ENCODE results near the gene PNKD. TPM values are rescaled to one million over a fixed set of nuclear protein-coding genes. Genes with fewer than 3 reads are reported as not detected.

Gene PNKD
- total RNA-seq, 2 experiments from 2014 or later, result 66.3 to 74.5 TPM

DNA sequence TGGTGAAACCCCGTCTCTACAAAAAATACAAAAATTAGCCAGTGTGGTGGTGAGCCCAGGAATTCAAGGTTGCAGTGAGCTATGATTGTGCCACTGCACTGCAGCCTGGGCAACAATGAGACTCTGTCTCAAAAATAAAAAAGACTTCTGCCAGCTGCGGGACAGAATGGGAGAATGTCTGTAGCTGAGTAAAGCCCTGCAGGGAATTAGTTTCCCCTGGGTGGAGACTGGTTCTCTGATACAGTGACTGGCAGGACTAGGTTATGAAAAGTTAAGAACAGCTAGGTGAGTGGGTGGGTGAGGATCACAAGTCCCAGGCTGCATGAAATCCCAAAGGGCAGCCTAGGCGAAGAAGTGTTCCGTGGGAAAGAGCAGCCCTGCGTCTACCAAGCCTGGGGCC lies 72.5 kb downstream of the PNKD start:
- H3K9me2 ChIP-seq (ENCODE audit: insufficient read depth, low read length), result no peaks in the 10 kb centered on the region
- TF ChIP-seq, protein P1, sequence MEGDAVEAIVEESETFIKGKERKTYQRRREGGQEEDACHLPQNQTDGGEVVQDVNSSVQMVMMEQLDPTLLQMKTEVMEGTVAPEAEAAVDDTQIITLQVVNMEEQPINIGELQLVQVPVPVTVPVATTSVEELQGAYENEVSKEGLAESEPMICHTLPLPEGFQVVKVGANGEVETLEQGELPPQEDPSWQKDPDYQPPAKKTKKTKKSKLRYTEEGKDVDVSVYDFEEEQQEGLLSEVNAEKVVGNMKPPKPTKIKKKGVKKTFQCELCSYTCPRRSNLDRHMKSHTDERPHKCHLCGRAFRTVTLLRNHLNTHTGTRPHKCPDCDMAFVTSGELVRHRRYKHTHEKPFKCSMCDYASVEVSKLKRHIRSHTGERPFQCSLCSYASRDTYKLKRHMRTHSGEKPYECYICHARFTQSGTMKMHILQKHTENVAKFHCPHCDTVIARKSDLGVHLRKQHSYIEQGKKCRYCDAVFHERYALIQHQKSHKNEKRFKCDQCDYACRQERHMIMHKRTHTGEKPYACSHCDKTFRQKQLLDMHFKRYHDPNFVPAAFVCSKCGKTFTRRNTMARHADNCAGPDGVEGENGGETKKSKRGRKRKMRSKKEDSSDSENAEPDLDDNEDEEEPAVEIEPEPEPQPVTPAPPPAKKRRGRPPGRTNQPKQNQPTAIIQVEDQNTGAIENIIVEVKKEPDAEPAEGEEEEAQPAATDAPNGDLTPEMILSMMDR (conservative IDR thresholded peaks at IDR 0.05; ENCODE audit: low read length), result no peak
- TF ChIP-seq EZH2phosphoT487 (IDR thresholded peaks at IDR 0.05; ENCODE audit: borderline replicate concordance, low read depth, low read length), result no peak
- intact Hi-C loops (cut with micrococcal nuclease; ENCODE audit: unreplicated experiment), result no loop called here
- H2AFZ ChIP-seq (ENCODE audit: low read length), result no peak overlapping the region
- H3K4me2 ChIP-seq (ENCODE audit: low read length), result no peak overlapping the region
- DNase-seq (ENCODE audit: low spot score), result no peak
- CTCF ChIA-PET (ENCODE audit: unreplicated experiment), result interaction anchor here (0.6 kb wide), 1 partner anchor 51 kb away, joined by 3 read pairs; no protein-coding TSS in a partner anchor
- peaks cover 24% of the 10 kb centered on the region for H3K36me3 ChIP-seq (ENCODE audit: insufficient read depth, low read length)
- H3K79me2 ChIP-seq (ENCODE audit: insufficient read depth, low read depth, low read length), result no peaks in the 10 kb centered on the region
- no peak overlapping the region for H3K4me3 ChIP-seq (ENCODE audit: low read depth, low read length, poor library complexity, severe bottlenecking)
- H3K4me1 ChIP-seq (ENCODE audit: insufficient read depth, low read length, poor library complexity, severe bottlenecking), result peaks cover 5% of the 10 kb centered on the region
- H3K9me3 ChIP-seq (ENCODE audit: low read length), result no peaks in the 10 kb centered on the region
- no peaks in the 10 kb centered on the region for H4K20me1 ChIP-seq (ENCODE audit: insufficient read depth, low read length)
- POLR2A ChIA-PET, result interaction anchor here (1.0 to 1.1 kb wide), 2 partner anchors 8 to 19 kb away, joined by 3 read pairs; no protein-coding TSS in a partner anchor
- BruUV-seq (replicated peaks), result no TSS peak
- H3K27ac ChIP-seq (ENCODE audit: low read depth, low read length, poor library complexity, severe bottlenecking), result no peak overlapping the region

- POLR2A ChIA-PET, result interaction anchor here (1.0 to 1.1 kb wide), 2 partner anchors 9 to 18 kb away, joined by 3 read pairs; no protein-coding TSS in a partner anchor
- Histone ChIP-seq H3K36me3 (ENCODE audit: insufficient read depth, low read length) (peaks cover 24% of the 10 kb centered on the region), H3K4me2 (ENCODE audit: low read length) (no peak overlapping the region), H2AFZ (ENCODE audit: low read length) (no peak overlapping the region), H4K20me1 (ENCODE audit: insufficient read depth, low read length) (no peaks in the 10 kb centered on the region), H3K79me2 (ENCODE audit: insufficient read depth, low read depth, low read length) (no peaks in the 10 kb centered on the region), H3K4me3 (ENCODE audit: low read depth, low read length, poor library complexity, severe bottlenecking) (no peak overlapping the region), H3K27ac (ENCODE audit: low read depth, low read length, poor library complexity, severe bottlenecking) (no peak overlapping the region), H3K9me3 (ENCODE audit: low read length) (no peaks in the 10 kb centered on the region), H3K9me2 (ENCODE audit: insufficient read depth, low read length) (no peaks in the 10 kb centered on the region), H3K4me1 (ENCODE audit: insufficient read depth, low read length, poor library complexity, severe bottlenecking) (peaks cover 5% of the 10 kb centered on the region)
- TF ChIP-seq, protein P1 (conservative IDR thresholded peaks at IDR 0.05; ENCODE audit: low read length), result no peak
- TF ChIP-seq EZH2phosphoT487 (IDR thresholded peaks at IDR 0.05; ENCODE audit: borderline replicate concordance, low read depth, low read length), result no peak
- CTCF ChIA-PET (ENCODE audit: unreplicated experiment), result no interaction called here
- intact Hi-C loops (cut with micrococcal nuclease; ENCODE audit: unreplicated experiment), result no loop called here
- no TSS peak for BruUV-seq (replicated peaks)
- DNase-seq (ENCODE audit: low spot score), result no peak
These were observed 73.3 kb downstream of the PNKD start for GRCh38 chr2:218343591-218343990.

- Histone ChIP-seq H2AFZ (ENCODE audit: low read length) (no peak overlapping the region), H3K4me2 (ENCODE audit: low read length) (no peak overlapping the region), H3K4me3 (ENCODE audit: low read depth, low read length, poor library complexity, severe bottlenecking) (no peak overlapping the region), H3K9me3 (ENCODE audit: low read length) (no peaks in the 10 kb centered on the region), H3K36me3 (ENCODE audit: insufficient read depth, low read length) (peaks cover 24% of the 10 kb centered on the region), H3K79me2 (ENCODE audit: insufficient read depth, low read depth, low read length) (no peaks in the 10 kb centered on the region), H4K20me1 (ENCODE audit: insufficient read depth, low read length) (no peaks in the 10 kb centered on the region), H3K9me2 (ENCODE audit: insufficient read depth, low read length) (no peaks in the 10 kb centered on the region), H3K27ac (ENCODE audit: low read depth, low read length, poor library complexity, severe bottlenecking) (no peak overlapping the region), H3K4me1 (ENCODE audit: insufficient read depth, low read length, poor library complexity, severe bottlenecking) (no peaks in the 10 kb centered on the region)
- BruUV-seq (replicated peaks), result no TSS peak
- DNase-seq (ENCODE audit: low spot score), result no peak
- CTCF ChIA-PET (ENCODE audit: unreplicated experiment), result no interaction called here
- TF ChIP-seq, protein P1 (conservative IDR thresholded peaks at IDR 0.05; ENCODE audit: low read length), result no peak
- no peak for TF ChIP-seq EZH2phosphoT487 (IDR thresholded peaks at IDR 0.05; ENCODE audit: borderline replicate concordance, low read depth, low read length)
- POLR2A ChIA-PET, result interaction anchor here (1.0 kb wide), 1 partner anchor 17 kb away, joined by 3 read pairs; no protein-coding TSS in a partner anchor
- intact Hi-C loops (cut with micrococcal nuclease; ENCODE audit: unreplicated experiment), result no loop called here
These were observed 73.9 kb downstream of the PNKD start for GRCh38 chr2:218344090-218344754.
